Pons (tissue), 1 donor: ENCODE data around the gene SARM1.

Experiments used
- DNase-seq: peaks from one replicate; pipeline ENCODE4 v3.0.0-alpha.2; 2016; ENCODE audit warnings: low spot score

SARM1 gene

GRCh38 chr17:28341516-28341915 lies 30.0 kb upstream of the SARM1 start:
- no peak for DNase-seq

DNA sequence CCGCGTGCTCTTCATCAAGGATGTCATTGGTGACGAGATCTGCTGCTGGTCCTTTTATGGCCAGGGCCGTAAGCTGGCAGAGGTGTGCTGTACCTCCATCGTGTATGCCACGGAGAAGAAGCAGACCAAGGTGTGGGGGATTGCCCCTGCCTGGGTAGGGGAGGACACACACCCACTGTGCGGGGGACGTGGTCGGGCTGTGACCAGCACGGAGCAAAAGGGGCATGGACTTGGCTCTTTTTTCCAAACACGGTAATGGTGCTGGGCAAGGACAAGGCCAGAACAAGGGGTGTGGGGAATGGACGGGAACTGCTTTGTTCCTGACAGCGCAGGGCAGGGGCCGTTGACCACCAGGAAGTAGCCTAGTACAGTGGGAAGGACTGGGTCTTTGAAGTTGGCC lies 29.2 kb upstream of the SARM1 start:
- DNase-seq: no peak

GRCh38 chr17:28343491-28343932 lies 28.0 kb upstream of the SARM1 start:
- no peak for DNase-seq

GRCh38 chr17:28344011-28344410 lies 27.5 kb upstream of the SARM1 start:
- DNase-seq: no peak

- no peak for DNase-seq
Measured at GRCh38 chr17:28344435-28344901, 27.0 kb upstream of the SARM1 start.

DNA sequence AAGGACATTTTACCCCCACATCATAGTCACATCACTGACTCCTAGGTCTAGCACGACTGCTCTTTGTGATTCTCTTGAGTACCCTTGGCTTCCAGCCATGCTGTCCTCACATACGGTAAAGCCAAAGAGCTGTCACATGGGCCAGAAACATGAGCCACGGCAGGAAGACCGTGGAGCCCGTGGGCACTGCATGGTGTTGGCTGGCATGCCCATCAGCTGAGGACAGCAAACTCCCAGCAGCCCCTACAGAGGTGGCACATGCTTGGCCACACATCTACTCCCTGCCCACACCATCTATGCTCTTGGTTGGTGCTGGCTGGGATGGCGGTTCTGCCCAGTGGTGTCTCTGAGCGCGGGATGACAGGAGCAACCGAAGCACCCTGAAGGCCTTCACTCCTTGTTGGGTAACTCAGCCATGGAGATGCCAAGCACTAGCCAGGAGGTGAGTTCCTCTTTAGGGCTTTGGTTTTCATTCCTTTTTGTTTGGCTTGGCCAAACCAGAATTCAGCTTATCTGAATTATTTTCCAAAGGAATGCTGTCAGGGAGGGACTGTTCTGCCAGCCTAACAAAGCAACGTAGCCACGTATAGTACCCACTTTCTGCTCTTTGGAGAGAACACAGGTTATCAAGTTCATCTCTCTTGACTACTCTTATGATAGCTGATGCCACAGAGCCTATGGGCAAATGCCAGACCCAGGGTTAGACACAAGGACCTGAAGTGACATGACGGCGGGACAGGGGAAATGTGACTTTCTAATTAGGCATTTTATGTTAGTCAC lies 25.9 kb upstream of the SARM1 start:
- no peak for DNase-seq

- no peak for DNase-seq
Measured at GRCh38 chr17:28346199-28346580, 25.3 kb upstream of the SARM1 start.

DNA sequence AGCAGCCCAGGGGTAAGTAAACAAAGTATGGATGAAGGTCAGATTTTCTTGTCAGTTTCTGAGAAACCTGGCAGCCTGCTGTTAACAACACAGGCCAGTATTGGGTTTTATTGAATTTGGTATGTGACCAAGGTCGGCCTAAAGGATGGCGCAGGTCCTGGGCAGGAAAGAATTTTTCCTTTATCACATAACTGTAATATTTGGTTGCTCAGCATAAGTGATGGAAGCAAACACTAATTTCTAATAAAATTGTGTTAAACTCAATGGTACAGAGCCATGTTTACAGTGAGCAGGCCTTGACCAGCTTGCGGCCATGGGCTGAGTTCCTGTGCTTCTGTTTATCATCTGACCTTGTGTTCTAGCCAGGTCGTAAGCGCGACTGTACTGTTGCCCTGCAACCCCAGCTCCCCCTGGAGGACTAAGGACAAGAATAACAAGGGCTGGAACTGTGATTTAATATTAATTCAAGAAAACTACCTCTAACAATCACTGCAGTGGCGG lies 24.7 kb upstream of the SARM1 start:
- DNase-seq: no peak

- DNase-seq: no peak
Measured at GRCh38 chr17:28347261-28347891, 24.1 kb upstream of the SARM1 start.

- no peak for DNase-seq
Measured at GRCh38 chr17:28348979-28349378, 22.5 kb upstream of the SARM1 start.

- no peak for DNase-seq
Measured at GRCh38 chr17:28350271-28350670, 21.2 kb upstream of the SARM1 start.

DNA sequence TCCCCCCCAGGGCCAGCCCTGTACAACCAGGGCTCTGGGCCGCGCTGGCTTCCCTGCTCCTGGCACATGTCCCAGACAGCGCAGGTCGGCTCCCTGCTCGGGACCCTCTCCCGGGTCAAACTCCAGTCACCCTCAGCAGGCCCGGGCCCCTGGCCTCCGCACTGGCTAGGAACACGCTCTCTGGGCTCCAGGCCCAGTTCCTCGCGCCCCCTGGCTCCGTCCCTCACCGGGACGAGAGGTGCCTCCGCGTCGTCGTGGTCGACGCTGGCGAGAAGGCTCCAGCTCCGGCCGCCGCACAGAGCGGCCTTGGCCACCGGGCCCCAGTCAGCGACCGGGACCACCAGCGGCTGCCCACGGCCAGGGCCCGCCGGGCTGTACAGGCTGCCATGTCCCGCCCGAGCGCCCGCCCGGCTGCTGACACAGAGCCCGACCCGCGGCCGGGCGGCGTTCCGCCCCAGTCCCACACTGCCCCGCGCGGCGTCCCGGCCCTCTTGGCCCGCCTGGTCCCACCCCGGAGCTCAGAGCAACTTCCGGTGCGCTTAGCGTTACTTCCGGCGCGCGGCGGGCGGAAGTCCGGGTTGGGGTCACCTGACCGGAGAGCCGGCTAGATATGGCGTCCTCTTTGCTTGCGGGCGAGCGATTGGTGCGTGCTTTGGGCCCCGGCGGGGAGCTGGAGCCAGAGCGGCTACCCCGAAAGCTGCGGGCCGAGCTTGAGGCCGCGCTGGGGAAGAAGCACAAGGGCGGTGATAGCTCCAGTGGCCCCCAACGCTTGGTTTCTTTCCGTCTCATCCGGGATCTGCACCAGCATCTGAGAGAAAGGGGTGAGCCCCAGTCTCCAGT lies 14.2 kb upstream of the SARM1 start, which contains the start of gene POLDIP2:
TSS of gene POLDIP2 (minus strand) at position 467 of the 840 bp plus-strand sequence. CDS start at position 388, 79 bp downstream.
- peak; percentile 89 for DNase-seq

GRCh38 chr17:28357901-28358197 lies 13.6 kb upstream of the SARM1 start:
- DNase-seq: no peak

- no peak for DNase-seq
Measured at GRCh38 chr17:28363186-28363585, 8.3 kb upstream of the SARM1 start.

- no peak for DNase-seq
Measured at GRCh38 chr17:28363776-28364650, 7.5 kb upstream of the SARM1 start.

DNA sequence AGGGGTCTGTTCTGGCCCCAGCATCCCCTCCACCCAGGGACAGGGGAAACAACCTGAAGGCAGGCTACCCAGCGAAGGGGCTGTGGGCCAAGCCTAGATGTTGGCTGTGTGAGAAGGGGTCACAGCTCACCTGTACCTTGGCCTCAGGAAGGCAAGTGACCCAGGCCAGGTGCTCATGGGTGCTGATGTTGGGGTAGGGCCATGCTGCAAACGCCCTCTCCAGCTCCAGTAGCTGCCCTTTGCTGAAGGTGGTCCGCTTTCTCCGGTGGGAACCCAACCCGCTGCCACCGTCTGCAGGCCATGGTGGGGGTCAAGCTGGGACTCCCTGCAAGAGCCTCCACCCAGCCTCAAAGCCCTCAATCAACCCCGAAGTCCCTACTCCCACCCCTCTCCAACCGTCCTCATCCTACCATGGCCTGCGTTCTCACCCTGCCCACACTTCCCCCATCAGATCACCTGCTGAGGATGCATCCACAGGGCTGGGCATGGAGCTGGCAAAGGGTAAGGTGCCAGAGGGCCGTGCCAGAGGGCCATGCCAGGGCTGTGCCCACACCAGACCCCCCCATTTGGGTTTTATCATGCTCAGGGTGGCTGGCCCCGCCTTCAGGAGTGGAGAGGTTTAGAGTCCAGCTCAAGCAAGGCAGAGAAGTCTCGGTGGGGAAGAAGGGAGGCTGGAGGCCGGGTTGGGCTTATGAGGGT lies 6.7 kb upstream of the SARM1 start, which contains the start of gene SEBOX:
TSS of gene SEBOX (minus strand) at position 535 of the 699 bp plus-strand sequence. CDS start at position 487, 48 bp downstream.
- DNase-seq: no peak

DNA sequence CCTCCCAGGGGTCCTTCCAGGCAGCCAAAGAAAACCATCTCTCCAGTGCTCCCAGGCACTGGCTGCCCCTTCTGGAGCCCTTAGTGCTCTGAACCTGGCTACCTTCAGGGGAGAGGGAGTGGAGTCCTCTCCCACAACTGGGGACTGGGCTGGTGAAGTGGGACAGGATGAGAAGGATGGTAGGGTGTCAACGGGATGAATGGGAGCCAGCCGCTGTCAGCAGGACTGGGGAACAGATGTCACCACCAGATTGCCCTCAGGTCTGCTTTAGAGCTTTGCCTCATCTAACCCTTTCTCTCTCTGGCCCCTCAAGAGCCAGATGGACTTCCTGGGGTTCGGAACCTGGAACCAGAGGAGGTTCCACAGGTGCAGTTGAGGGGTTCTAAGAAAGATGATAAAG lies 6.0 kb upstream of the SARM1 start:
- no peak for DNase-seq

DNA sequence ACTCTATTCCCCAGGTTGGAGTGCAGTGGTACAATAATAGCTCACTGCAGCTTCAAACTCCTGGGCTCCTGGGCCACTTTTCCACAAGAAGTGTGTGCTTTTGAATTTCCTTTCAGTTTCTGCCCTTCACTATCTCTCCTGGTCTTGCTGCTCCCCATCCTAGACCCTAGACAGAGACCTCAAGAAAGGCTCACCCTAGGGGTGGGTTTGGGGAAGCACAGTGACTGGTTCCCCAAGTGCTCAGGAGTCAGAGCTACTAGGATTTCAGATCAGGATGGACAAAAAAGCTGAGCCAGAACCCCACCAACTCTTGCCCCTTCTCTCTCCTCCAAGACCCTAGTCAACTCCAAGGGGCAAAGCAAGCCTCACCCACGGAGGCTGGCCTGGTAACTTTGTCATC lies 4.9 kb upstream of the SARM1 start:
- no peak for DNase-seq

GRCh38 chr17:28367641-28368305 lies 3.7 kb upstream of the SARM1 start:
- no peak for DNase-seq

GRCh38 chr17:28368306-28368831 lies 3.1 kb upstream of the SARM1 start:
- no peak for DNase-seq
